PC-3 (cell line): ENCODE results near the gene NT5DC3. TPM values are rescaled to one million over a fixed set of nuclear protein-coding genes. Genes with fewer than 3 reads are reported as not detected.

Experiments used
- ATAC-seq: fragments of 200-7000 bp; cut with Tn5 transposase; 2 replicates; pipeline ENCODE4 v1.9.1; 2020; ENCODE audit warnings: mild to moderate bottlenecking, moderate library complexity
- BruUV-seq: library from RNA; stranded (reverse); fragments of 400-500 nt; replicated peaks from 2 replicates; lab custom pipeline; 2021; lab: Mats Ljungman, UMichigan
- CTCF ChIA-PET: fragments of 300-600 bp; sonication (Branson Sonifier 250); formaldehyde crosslinking; loops from one replicate; lab custom pipeline; 2022; ENCODE audit warnings: antibody characterized with exemption; lab: Charles Lee
- POLR2A ChIA-PET: fragments of 300-600 bp; sonication (Branson Sonifier 250); formaldehyde crosslinking; loops from one replicate; lab custom pipeline; 2022; ENCODE audit warnings: antibody characterized with exemption; ENCODE audit not compliant: unreplicated experiment; lab: Charles Lee
- DNase-seq: peaks from one replicate; pipeline ENCODE4 v3.0.0-alpha.2; 2015
- H2AFZ ChIP-seq: fragments of 300-600 bp; sonication (generic); 2 replicates; pipeline ENCODE4 v1.6.0; 2016; ENCODE audit warnings: antibody characterized with exemption, low read length
- H3F3A ChIP-seq: fragments of 300-600 bp; sonication (generic); one replicate; pipeline ENCODE4 v1.6.0; 2017; ENCODE audit warnings: antibody characterized with exemption, low read length, control low read depth, mild to moderate bottlenecking; ENCODE audit not compliant: unreplicated experiment
- H3K27ac ChIP-seq: fragments of 300-600 bp; sonication (generic); 2 replicates; pipeline ENCODE4 v1.5.1; 2016; ENCODE audit warnings: mild to moderate bottlenecking, low read length
- H3K27me3 ChIP-seq: fragments of 300-600 bp; sonication (generic); 2 replicates; pipeline ENCODE4 v1.6.1; 2016; ENCODE audit warnings: low read length, mixed read lengths
- H3K36me3 ChIP-seq: fragments of 300-600 bp; sonication (generic); 2 replicates; pipeline ENCODE4 v1.6.1; 2016; ENCODE audit warnings: low read depth, mixed run types, low read length, mixed read lengths
- H3K4me1 ChIP-seq: fragments of 300-600 bp; sonication (generic); 2 replicates; pipeline ENCODE4 v1.5.1; 2016; ENCODE audit warnings: low read length; ENCODE audit not compliant: insufficient read depth
- H3K4me2 ChIP-seq: fragments of 300-600 bp; sonication (generic); 2 replicates; pipeline ENCODE4 v1.6.0; 2016; ENCODE audit warnings: low read length
- H3K4me3 ChIP-seq: fragments of 300-600 bp; sonication (generic); 2 replicates; pipeline ENCODE4 v1.5.1; 2016; ENCODE audit warnings: mild to moderate bottlenecking, low read length, mixed read lengths
- H3K79me2 ChIP-seq: fragments of 300-600 bp; sonication (generic); 2 replicates; pipeline ENCODE4 v1.6.1; 2017; ENCODE audit warnings: low read length, mixed read lengths
- H3K9ac ChIP-seq: fragments of 300-600 bp; sonication (generic); 2 replicates; pipeline ENCODE4 v1.6.0; 2016; ENCODE audit warnings: mild to moderate bottlenecking, low read length
- H3K9me2 ChIP-seq: fragments of 300-600 bp; sonication (generic); replicated peaks from 2 replicates; pipeline ENCODE4 v1.6.1; 2016; ENCODE audit warnings: mixed run types, low read length, mixed read lengths
- H3K9me3 ChIP-seq: fragments of 300-600 bp; sonication (generic); 2 replicates; pipeline ENCODE4 v1.6.1; 2016; ENCODE audit warnings: low read length, mixed read lengths
- H4K20me1 ChIP-seq: fragments of 300-600 bp; sonication (generic); 2 replicates; pipeline ENCODE4 v1.6.1; 2016; ENCODE audit warnings: low read length, mixed read lengths
- CTCF ChIP-seq: fragments of 300-600 bp; sonication (generic); conservative IDR thresholded peaks from 2 replicates; pipeline ENCODE4 v1.5.1; 2017; ENCODE audit warnings: antibody characterized with exemption, low read depth, mild to moderate bottlenecking, low read length
- EZH2 ChIP-seq: fragments of 300-600 bp; sonication (generic); IDR thresholded peaks from one replicate; pipeline ENCODE4 v1.6.1; 2017; ENCODE audit warnings: antibody characterized with exemption, mild to moderate bottlenecking, low read length; ENCODE audit not compliant: unreplicated experiment
- EZH2phosphoT487 ChIP-seq: fragments of 300-600 bp; sonication (generic); IDR thresholded peaks from 2 replicates; pipeline ENCODE4 v1.6.1; 2018; ENCODE audit warnings: mild to moderate bottlenecking, antibody characterized with exemption, low read length, borderline replicate concordance
- intact Hi-C: fragments of 100-400 bp; cut with micrococcal nuclease; formaldehyde crosslinking; loops from 2 replicates; pipeline ENCODE4 v1.9.0; 2023
- total RNA-seq: library from RNA; depleted of rRNA; stranded (reverse); fragments of >200 nt; gene quantifications from 2 replicates; pipeline ENCODE4 v1.2.3, GENCODE V29; 2014

NT5DC3 gene
- total RNA-seq, 1 experiment from 2014 or later: 15.7 TPM

GRCh38 chr12:103757248-103757647 is 83.8 kb downstream of the NT5DC3 start:
- TF ChIP-seq EZH2phosphoT487 (no peak), CTCF (no peak), EZH2 (no peak)
- no peaks in the 10 kb centered on the region for H3F3A ChIP-seq
- H2AFZ ChIP-seq: no peak overlapping the region
- no peak overlapping the region for H3K4me2 ChIP-seq
- no peaks in the 10 kb centered on the region for H3K9me3 ChIP-seq
- CTCF ChIA-PET: no interaction called here
- DNase-seq (no peak), ATAC-seq (no peak)
- H3K27me3 ChIP-seq: no peaks in the 10 kb centered on the region
- no peaks in the 10 kb centered on the region for H3K36me3 ChIP-seq
- H3K9me2 ChIP-seq: no peaks in the 10 kb centered on the region
- H3K79me2 ChIP-seq: no peaks in the 10 kb centered on the region
- H3K4me3 ChIP-seq: no peak overlapping the region
- POLR2A ChIA-PET: no interaction called here
- no TSS peak for BruUV-seq
- intact Hi-C loops: no loop called here
- no peaks in the 10 kb centered on the region for H4K20me1 ChIP-seq
- no peak overlapping the region for H3K27ac ChIP-seq
- no peaks in the 10 kb centered on the region for H3K4me1 ChIP-seq
- H3K9ac ChIP-seq: no peak overlapping the region

- H2AFZ ChIP-seq: no peak overlapping the region
- POLR2A ChIA-PET: no interaction called here
- no TSS peak for BruUV-seq
- H3K4me1 ChIP-seq: no peaks in the 10 kb centered on the region
- no peaks in the 10 kb centered on the region for H4K20me1 ChIP-seq
- H3K79me2 ChIP-seq: no peaks in the 10 kb centered on the region
- H3F3A ChIP-seq: no peaks in the 10 kb centered on the region
- ATAC-seq: no peak
- H3K27me3 ChIP-seq: no peaks in the 10 kb centered on the region
- no peak for DNase-seq
- no peak overlapping the region for H3K4me3 ChIP-seq
- H3K9me3 ChIP-seq: no peaks in the 10 kb centered on the region
- no peak overlapping the region for H3K27ac ChIP-seq
- H3K36me3 ChIP-seq: no peaks in the 10 kb centered on the region
- H3K4me2 ChIP-seq: no peak overlapping the region
- TF ChIP-seq EZH2: no peak
- TF ChIP-seq CTCF: no peak
- TF ChIP-seq EZH2phosphoT487: no peak
- CTCF ChIA-PET: no interaction called here
- H3K9ac ChIP-seq: no peak overlapping the region
- intact Hi-C loops: no loop called here
- H3K9me2 ChIP-seq: no peaks in the 10 kb centered on the region
These were observed 84.6 kb downstream of the NT5DC3 start for GRCh38 chr12:103756443-103756842.

GRCh38 chr12:103755425-103755824 is 85.6 kb downstream of the NT5DC3 start:
- no peaks in the 10 kb centered on the region for H3K36me3 ChIP-seq
- H3K9me2 ChIP-seq: no peaks in the 10 kb centered on the region
- H3K27me3 ChIP-seq: no peaks in the 10 kb centered on the region
- BruUV-seq: no TSS peak
- no peaks in the 10 kb centered on the region for H3K4me1 ChIP-seq
- no peaks in the 10 kb centered on the region for H3F3A ChIP-seq
- no peak for DNase-seq
- no peaks in the 10 kb centered on the region for H3K79me2 ChIP-seq
- H3K9ac ChIP-seq: no peak overlapping the region
- intact Hi-C loops: no loop called here
- POLR2A ChIA-PET: no interaction called here
- TF ChIP-seq EZH2phosphoT487: no peak
- no peak for TF ChIP-seq CTCF
- TF ChIP-seq EZH2: no peak
- no peak overlapping the region for H3K27ac ChIP-seq
- no peak overlapping the region for H2AFZ ChIP-seq
- CTCF ChIA-PET: no interaction called here
- H4K20me1 ChIP-seq: no peaks in the 10 kb centered on the region
- ATAC-seq: no peak
- no peak overlapping the region for H3K4me3 ChIP-seq
- H3K4me2 ChIP-seq: no peak overlapping the region
- no peaks in the 10 kb centered on the region for H3K9me3 ChIP-seq
